ENCODE data around the gene SLC10A6. TPM values are rescaled to one million over a fixed set of nuclear protein-coding genes. Genes with fewer than 3 reads are reported as not detected.

SLC10A6 gene
- total RNA-seq (ENCODE audit: low replicate concordance): not detected in 2 replicates

- Mint-ChIP-seq H3K4me1 (no peaks in the 10 kb centered on the region), H3K9me3 (no peaks in the 10 kb centered on the region), H3K27me3 (ENCODE audit: insufficient read depth, low read depth) (peaks cover 7% of the 10 kb centered on the region), H3K36me3 (no peaks in the 10 kb centered on the region), H3K4me3 (no peak within 1 kb of the TSS), H3K27ac (no peak within 1 kb of the TSS)
- H3K36me3 ChIP-seq: no peaks in the 10 kb centered on the region
- H3K4me3 ChIP-seq: no peak within 1 kb of the TSS
- no peak within 1 kb of the TSS for H3K9ac ChIP-seq
- H3K4me1 ChIP-seq: no peaks in the 10 kb centered on the region
- H3K27me3 ChIP-seq: no peaks in the 10 kb centered on the region
- H3K27ac ChIP-seq: no peak within 1 kb of the TSS
- H3F3A ChIP-seq (ENCODE audit: low read depth): no peaks in the 10 kb centered on the region
- H2AFZ ChIP-seq (replicated peaks): no peak within 1 kb of the TSS
- H3K79me2 ChIP-seq (ENCODE audit: low read depth): no peaks in the 10 kb centered on the region
- TF ChIP-seq, protein P1, sequence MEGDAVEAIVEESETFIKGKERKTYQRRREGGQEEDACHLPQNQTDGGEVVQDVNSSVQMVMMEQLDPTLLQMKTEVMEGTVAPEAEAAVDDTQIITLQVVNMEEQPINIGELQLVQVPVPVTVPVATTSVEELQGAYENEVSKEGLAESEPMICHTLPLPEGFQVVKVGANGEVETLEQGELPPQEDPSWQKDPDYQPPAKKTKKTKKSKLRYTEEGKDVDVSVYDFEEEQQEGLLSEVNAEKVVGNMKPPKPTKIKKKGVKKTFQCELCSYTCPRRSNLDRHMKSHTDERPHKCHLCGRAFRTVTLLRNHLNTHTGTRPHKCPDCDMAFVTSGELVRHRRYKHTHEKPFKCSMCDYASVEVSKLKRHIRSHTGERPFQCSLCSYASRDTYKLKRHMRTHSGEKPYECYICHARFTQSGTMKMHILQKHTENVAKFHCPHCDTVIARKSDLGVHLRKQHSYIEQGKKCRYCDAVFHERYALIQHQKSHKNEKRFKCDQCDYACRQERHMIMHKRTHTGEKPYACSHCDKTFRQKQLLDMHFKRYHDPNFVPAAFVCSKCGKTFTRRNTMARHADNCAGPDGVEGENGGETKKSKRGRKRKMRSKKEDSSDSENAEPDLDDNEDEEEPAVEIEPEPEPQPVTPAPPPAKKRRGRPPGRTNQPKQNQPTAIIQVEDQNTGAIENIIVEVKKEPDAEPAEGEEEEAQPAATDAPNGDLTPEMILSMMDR (IDR thresholded peaks at IDR 0.05): no peak
- TF ChIP-seq EZH2 (IDR thresholded peaks at IDR 0.05) (no peak), EZH2phosphoT487 (IDR thresholded peaks at IDR 0.05) (no peak)
- no peaks in the 10 kb centered on the region for H4K20me1 ChIP-seq (ENCODE audit: low read depth)
- H3K9me3 ChIP-seq (ENCODE audit: low read depth): no peaks in the 10 kb centered on the region
- no peak for DNase-seq (ENCODE audit: low spot score)
- no peak within 1 kb of the TSS for H3K4me2 ChIP-seq
Measured at GRCh38 chr4:86848732-86849619, at the start of gene SLC10A6. SLC10A6 (minus strand) TSS chr4:86849384; CDS start chr4:86849115, 269 bp downstream.

- H3K4me1 Mint-ChIP-seq: no peaks in the 10 kb centered on the region
- peak; percentile 32 for DNase-seq (ENCODE audit: low spot score)
- H3K27ac ChIP-seq: no peak overlapping the region
Measured at GRCh38 chr4:86898562-86898961, 49.4 kb upstream of the SLC10A6 start.

DNA sequence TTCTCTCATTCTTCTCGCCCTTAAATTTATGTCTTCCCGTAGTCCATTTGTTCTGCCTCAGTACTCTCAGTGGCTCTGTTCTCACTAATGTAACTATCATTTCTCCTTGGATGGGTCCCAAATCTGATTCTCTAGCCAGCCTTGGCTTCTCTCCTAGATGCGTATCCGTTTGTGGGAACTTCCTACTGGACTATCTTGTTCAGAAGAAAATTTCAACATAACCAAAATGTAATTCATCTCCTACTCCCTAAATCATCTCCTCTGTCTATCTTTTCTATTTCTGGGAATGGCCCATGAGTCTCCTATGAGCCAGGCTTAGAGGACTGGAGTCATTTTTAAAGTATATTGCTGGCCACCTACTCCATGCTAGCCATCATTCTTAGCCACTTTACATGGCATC is 47.4 kb upstream of the SLC10A6 start:
- H4K20me1 ChIP-seq (ENCODE audit: low read depth): no peaks in the 10 kb centered on the region

More at GRCh38 chr4:86898562-86898961, 49.4 kb upstream of the SLC10A6 start:
- no peaks in the 10 kb centered on the region for H3K4me1 ChIP-seq
- no peaks in the 10 kb centered on the region for H3K36me3 ChIP-seq
- H3K4me2 ChIP-seq: no peak overlapping the region
- no peaks in the 10 kb centered on the region for H3K9me3 ChIP-seq (ENCODE audit: low read depth)
- H4K20me1 ChIP-seq (ENCODE audit: low read depth): no peaks in the 10 kb centered on the region
- no peak overlapping the region for H3K4me3 ChIP-seq
- no peaks in the 10 kb centered on the region for H3K27me3 ChIP-seq
- no peaks in the 10 kb centered on the region for H3F3A ChIP-seq (ENCODE audit: low read depth)
- Mint-ChIP-seq H3K36me3 (peaks cover 2% of the 10 kb centered on the region), H3K27ac (no peak overlapping the region), H3K9me3 (peaks cover 3% of the 10 kb centered on the region), H3K4me3 (no peak overlapping the region), H3K27me3 (ENCODE audit: insufficient read depth, low read depth) (peaks cover 3% of the 10 kb centered on the region)
- H3K9ac ChIP-seq: no peak overlapping the region
- TF ChIP-seq, protein P1 (IDR thresholded peaks at IDR 0.05): peak; percentile 47
- TF ChIP-seq EZH2phosphoT487 (IDR thresholded peaks at IDR 0.05): no peak
- H3K79me2 ChIP-seq (ENCODE audit: low read depth): no peaks in the 10 kb centered on the region
- no peak overlapping the region for H2AFZ ChIP-seq (replicated peaks)

More for the DNA sequence above, 47.4 kb upstream of the SLC10A6 start:
- Mint-ChIP-seq H3K4me1 (peaks cover 9% of the 10 kb centered on the region), H3K4me3 (no peak overlapping the region), H3K9me3 (no peaks in the 10 kb centered on the region), H3K27me3 (ENCODE audit: insufficient read depth, low read depth) (peaks cover 5% of the 10 kb centered on the region), H3K36me3 (peaks cover under 1% of the 10 kb centered on the region), H3K27ac (no peak overlapping the region)
- H3K9ac ChIP-seq: no peak overlapping the region
- TF ChIP-seq, protein P1 (IDR thresholded peaks at IDR 0.05): no peak
- TF ChIP-seq EZH2phosphoT487 (IDR thresholded peaks at IDR 0.05) (no peak), EZH2 (IDR thresholded peaks at IDR 0.05) (no peak)
- no peaks in the 10 kb centered on the region for H3K9me3 ChIP-seq (ENCODE audit: low read depth)
- no peak for DNase-seq (ENCODE audit: low spot score)
- H3F3A ChIP-seq (ENCODE audit: low read depth): peaks cover 17% of the 10 kb centered on the region
- H3K27ac ChIP-seq: no peak overlapping the region
- no peaks in the 10 kb centered on the region for H3K79me2 ChIP-seq (ENCODE audit: low read depth)
- H3K27me3 ChIP-seq: no peaks in the 10 kb centered on the region
- peaks cover 7% of the 10 kb centered on the region for H3K4me1 ChIP-seq
- no peak overlapping the region for H2AFZ ChIP-seq (replicated peaks)
- no peak overlapping the region for H3K4me2 ChIP-seq
- no peak overlapping the region for H3K4me3 ChIP-seq
- no peaks in the 10 kb centered on the region for H3K36me3 ChIP-seq

Measured in neural progenitor cell (in vitro differentiated cells).